HG03039 (cell line): ENCODE measurements around the gene NACC2.
"Not testable (repeated sequence)": the region's sequence is repeated elsewhere in the genome, so short reads cannot be mapped to it uniquely, and the experiment has no call there.

ENCODE experiments used
- ATAC-seq: cut with Tn5 transposase; IDR thresholded peaks from one replicate; pipeline ENCODE4 v1.9.1; 2021; ENCODE audit warnings: mild to moderate bottlenecking, moderate library complexity; ENCODE audit not compliant: unreplicated experiment

Gene NACC2

DNA sequence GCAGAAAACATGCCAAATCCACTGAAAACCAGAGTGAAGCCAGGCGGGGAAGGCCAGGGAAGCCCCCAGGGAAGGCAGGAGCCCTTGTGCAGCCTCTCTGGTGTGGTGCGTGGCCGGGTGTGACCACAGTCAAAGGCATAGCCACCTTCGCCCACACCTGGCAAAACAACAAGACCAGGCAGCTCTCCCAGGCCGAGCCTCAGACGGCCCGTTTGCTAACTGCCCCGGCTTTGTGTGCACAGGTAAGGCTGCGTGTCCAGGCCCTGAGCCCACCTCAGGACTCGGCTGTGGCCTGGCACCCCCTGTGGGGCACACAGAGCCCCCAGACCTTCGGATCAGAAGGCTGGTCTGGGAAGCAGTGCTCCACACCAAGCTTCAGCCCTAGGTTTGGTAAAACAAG, 17.5 kb upstream of the NACC2 start:
- no peak for ATAC-seq

DNA sequence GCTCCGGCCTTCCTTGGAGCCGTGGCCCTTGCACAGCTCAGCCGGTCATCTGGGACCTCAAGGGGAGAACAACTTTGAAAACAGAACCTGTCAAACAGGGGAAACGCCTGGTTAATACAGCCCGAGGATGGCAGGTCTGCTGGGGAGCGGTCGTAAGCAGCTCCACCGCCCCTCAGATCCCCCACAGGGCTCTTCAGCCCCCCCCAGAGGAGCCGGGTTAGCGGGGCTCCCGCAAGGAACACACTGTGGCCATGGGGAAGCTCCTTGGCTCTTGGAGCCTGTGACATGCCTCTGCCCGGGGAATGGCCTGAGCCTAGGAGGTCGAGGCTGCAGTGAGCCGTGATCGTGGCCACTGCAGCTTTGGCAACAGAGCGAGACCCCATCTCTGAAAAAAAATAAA, 16.8 kb upstream of the NACC2 start:
- ATAC-seq = no peak

DNA sequence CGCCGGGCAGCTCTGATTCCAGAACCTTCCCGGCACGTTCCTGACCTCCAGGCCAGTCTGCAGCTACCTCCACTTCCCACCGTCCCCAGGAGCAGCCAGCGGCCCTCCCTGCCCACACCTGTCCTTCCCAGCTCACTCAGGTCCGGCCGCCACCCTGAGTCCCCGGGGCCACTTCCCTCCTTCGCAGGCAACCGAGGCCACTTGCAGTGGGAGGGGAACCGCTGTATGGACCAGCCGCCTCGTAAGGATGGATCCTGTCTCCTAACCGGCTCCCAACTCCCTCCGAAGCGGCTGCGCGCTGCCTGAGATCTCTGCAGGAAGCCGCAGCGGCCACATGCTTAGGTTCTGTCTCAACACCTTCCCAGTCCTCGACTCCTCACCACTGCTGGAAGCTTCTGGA, 16.1 kb upstream of the NACC2 start:
- ATAC-seq = no peak

DNA sequence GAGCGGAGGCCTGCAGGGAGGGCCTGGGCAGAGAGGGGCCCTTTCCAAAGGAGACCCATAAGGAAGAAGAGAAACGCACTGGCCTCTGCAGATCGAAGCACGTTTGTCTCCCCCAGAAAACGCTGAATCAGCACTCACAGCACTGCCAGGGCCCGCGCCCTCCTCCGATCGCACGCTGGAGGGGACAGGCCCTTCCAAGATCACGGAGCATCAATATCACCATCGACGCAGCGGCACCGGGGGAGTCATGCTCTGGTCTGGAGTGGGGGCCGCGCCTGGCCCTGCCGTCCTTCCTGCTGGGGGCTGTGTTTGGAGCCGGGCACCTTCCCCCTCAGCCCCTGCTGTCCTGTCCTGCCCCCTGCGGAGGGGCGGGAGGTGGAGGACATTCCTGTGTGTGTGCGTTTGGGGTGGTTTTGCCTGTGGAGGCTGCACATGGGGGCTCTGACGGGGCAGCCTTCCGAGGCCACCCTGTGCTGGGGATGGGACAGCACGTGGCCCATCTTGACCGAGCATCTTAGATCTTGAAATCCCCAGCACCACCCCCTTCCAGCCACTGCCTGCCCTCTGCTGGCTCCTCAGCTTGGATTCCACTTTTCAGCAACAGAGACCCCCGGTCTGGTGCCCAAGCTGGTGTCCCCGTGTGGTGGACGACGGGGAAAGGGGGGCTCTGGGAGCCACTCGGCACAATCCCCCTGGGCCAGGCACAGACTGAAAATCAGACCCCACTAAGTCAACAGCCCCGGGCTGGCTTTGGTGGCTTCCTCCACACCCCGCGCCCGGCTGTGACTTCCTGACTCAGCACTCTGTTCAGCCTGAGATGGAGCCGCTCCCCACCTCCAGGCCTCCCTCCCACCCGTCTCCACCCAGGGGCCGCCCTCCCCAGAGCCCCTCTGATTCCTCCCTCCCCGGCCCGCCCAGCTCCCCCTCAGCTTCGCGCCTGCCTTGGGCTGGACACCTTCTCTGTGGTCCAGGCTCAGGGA, 15.3 kb upstream of the NACC2 start:
- ATAC-seq = no peak

DNA sequence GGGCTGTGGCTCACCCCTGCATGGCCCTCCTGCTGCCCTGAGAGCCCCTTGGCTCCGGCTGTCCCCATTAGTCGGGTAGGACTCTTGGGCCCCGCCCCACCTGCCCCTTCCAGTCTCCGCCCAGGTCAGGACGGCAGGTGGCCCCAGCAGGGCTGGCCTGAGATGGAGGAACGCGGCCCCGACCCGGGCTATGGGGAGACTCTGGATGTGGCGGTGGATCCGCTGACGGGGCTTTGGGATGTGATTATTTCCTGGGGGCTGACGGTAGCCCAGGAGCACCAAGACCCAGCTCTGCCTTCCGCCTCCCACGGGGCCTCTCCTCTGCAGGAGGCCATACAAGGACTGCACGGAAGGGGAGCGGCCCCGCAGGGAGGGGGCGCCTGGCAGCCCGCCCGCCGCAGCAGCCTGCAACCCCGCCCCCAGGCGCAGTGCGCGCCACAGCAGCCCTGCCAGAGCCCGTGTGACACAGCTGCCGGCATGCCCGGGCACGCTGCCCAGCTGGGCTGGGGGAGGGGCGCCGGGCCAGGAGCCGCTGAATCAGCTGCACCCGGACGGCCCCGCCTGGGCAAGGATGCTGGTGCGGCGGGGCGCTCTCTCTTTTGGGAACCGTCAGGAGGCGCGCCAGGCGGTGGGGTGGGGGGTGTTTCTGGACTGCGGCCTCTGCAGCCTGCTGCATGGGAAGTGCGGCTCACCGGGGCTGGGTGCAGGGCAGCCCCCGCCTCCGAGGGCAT, 14.4 kb upstream of the NACC2 start:
- peak; percentile 65 for ATAC-seq

DNA sequence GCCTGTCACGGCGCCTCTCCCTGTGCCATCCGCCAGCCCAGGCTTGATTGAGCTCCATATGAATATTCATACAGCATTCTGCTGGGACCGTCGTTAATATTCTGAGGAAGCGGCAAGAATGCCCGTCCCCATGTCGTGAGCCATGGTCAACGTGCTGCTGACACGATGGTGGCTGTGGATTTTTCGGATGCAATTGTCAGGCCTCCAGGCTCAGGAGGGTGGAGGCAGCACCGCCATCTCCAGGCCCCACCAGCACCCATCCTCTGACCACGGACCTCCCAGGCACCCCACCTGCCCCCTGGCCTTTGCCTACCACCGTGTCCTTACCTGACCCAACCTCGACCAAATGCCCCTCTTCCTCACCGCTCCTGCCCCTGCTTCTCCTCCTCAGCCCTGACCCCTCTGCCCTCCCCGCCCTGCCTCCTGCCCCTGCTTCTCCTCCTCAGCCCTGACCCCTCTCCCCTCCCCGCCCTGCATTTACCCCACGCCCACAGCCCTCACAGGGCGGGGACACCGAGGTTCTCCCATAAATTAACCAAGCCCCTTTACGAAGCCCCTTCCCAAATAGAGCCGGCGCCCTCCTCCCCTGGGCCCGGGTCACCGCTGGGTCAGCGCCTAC, 13.7 kb upstream of the NACC2 start:
- no peak for ATAC-seq

DNA sequence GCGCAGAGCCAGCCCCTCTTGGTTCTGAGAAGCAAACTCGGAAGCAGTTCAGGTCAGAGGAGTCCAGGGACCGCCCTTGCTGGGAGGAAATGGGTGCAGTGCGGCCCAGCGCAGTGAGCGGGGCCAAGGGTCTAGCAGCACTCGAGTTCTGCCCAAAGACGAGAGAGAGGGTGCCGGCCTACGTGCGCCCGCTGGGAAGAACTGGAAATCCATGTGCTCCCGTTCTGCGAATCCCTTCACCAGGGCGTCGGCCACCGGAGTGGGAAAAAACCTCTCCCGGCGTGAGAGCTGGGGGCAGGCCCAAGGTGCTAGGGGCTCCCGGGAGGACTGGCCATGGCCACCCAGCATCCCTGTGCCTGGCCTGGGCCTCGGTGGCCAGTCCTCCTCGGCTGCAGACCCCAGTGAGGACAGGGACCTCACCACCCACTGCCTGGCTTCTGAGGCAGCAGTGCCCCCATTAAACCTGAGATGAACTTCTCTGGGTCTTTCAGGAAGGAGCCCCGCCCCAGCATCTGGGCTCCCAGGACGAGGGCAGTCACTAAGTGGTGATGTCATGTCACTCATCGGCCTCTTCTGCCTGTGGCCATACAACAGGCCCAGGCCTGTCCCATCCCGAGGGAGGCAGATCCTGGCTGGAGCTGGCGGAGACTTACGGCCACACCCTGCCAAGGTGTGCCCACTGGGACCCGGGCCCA, 13.0 kb upstream of the NACC2 start:
- no peak for ATAC-seq

DNA sequence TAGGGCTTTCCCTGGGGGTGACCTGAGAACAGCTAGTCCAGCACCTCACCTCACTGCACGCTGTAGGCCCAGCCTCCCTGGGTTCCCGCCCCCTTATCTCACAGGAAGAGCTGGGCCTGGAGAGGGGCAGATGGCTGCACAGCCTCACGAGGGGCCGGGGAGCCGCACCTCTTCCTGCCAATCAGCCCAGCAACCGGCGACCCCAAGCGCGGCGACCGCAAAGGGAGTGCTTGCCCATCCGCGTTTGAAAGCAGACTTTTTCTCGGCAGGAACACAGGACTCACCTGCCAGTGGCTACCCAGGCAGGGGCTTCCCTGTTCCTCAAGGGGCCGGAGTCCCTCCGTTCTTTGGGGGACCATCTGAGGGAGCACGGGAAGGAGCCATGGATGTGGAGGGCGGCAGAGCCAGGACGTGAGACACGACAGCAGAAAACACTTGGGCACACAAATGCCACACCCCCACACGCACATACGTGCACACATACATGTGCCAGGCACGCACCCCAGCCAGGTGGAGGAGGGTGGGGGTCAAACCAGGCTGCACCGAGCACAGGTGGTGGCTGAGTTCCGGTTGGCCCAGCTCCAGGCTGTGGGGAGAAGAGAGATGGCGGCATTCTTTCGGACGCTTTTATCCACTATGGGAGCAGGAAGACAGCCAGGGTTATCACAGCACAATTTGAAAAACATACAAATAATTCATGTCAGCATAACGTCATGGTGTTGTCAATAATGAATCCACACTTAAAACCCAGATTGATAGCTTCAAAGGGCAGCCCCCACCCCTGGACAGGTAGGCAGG, 12.3 kb upstream of the NACC2 start:
- ATAC-seq = no peak

DNA sequence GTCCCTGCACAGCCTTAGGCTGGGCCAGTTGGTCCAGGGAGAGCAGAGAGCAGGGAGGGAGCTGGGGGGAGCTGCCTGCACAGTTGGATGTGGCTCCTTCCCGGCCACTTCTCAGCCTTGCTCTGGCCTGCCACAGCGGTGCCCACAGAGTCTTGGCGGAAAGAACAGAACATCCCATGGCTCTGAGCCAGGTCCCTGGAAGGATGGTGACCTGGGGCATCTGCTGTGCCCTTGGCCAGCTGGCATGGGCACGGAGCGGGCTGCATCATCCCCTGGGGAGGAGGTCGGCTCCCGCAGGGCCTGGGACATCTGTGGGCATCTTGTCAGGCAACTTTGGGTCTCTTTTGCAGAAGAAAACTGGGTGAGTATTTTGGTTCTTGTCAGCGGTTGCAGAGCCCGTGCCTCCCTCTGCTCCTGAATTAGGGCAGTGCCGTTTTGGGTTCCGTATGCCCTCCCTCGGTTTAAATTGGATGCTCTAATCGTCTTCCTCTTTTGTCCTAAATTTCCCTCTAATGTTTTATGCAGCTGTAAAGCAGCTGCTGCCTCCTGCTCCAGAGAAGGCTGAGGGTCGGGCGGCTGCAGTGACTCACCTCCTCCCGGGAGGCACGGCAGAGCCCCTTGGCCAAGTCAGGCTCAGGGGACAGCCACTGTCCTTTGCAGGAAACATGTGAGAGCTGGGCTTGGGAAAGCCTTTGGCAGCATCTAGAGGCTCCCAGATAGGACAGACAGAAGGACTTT, 10.5 kb upstream of the NACC2 start:
- no peak for ATAC-seq

DNA sequence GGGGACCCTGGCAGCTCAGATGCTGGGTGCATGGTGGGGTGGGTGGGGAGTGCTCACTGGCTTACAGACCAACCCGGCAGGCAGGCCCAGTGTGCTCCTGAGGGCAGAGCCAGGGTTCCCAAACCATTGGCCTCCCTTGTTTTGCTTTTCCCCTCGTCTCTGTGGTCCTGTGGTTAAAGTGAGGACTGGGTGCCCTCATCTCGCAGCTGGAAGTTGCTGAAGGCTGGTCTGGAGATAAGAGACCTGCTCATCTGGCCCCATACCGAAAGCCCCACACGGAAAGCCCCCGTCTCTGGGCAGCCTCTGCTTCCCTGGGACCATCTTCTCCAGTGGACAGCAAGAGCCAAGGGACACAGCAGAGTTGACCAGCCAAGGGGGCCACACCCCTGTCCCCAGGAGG, 9.8 kb upstream of the NACC2 start:
- ATAC-seq = no peak

DNA sequence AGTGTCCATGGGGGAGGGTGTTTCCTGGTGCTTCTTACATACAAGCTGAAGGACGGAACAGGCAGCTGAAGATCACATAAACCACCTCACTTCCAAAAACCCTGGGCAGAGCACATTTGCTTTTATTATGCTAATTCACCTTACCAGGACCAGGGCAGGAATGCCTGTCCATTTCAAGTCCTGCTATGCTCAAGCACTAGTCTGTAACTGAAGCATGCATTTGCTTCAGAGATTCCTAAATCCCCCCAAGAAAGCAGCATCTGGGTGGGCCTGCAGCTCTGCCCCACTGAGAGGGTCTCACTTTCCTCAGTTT, 9.4 kb upstream of the NACC2 start:
- no peak for ATAC-seq

DNA sequence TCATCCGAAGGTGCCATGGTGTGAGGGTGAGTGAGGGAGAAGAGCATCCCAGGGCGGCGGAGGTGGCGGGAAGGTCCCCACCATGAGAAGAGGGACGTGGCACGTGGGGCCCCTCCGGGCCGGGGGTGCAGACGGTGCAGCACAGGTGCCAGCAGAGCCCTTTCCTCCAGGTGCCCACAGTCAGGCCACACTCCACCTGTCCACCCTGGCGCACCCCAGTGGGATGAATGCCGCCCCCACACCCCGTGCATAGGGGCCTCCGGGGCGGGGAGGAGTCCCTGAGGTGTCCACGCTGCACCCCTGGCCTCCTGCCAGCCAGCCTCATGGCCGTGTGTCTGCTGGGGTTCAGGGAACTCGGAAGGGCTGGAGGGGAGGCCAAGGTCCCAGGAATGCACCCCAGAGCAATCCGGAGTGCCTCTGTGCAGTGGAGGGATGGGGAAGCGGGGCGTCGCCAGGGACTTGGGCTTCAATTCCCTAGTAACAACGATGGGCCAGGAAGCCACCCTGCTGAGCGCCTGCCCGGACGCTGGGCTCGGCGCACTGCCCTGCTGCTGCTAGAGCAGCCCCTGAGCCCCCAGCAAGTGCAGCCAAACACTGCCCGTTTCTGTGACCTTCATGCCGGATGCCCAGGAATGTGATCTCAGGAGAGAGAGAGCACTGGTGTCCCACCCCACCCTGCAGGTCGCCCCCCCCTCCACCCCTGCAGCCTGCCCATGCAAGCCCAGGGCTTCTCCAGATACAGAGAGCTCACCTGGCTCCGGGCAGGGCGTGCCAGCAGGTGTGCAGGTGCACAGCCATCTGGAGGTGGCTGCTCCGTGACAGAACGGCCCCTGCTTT, 8.8 kb upstream of the NACC2 start:
- ATAC-seq = no peak

DNA sequence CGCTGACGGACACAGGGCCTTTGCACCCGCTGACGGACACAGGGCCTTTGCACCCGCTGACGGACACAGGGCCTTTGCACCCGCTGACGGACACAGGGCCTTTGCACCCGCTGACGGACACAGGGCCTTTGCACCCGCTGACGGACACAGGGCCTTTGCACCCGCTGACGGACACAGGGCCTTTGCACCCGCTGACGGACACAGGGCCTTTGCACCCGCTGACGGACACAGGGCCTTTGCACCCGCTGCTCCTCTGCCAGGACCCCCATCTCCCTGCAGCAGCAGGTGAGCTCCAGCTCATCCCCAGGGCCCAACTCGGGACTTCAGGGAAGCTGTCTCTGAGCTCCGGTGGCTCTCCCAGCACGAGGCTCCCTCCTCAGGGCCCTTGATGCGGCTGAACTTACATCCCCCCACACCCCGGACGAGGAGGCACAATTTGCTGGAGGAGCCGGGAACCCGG, 6.6 kb upstream of the NACC2 start:
- not testable (repeated sequence) for ATAC-seq

DNA sequence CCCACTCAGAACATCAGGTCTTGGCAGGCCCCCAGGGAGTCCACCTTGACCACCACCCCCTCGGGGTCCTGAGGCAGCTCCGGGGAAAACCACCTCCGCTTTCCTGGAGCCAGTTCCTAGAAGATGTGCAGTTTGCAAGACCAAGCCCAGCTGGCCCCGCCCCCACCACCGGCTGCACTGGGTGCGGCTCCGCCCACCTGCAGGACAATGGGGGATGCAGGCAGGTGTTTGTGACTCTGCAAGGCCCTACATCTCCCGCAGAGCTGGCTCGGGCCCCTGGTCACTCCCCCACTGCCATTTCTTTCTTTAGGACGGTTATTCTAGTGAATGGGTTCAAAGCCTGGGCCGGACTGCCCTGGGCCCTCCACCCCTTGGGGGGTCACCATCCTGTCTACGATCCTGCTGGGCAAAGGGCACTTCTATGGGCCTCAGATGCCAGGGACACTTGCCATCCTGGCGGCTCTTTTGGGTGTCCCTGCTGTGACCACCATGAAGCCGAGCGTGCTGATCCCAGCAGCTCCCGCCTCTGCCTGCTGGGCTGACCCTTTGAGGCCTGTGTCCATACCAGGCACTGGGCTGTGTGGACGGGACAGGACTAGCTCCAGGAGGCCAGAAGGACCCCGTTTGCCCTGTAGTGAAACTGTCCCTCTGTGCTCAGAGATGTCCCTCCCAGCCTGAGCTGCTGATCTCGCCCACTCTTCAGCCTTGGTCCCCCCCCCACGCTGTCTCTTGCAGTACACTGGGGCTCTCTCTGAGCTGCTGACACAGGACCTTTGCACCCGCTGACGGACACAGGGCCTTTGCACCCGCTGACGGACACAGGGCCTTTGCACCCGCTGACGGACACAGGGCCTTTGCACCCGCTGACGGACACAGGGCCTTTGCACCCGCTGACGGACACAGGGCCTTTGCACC, 5.9 kb upstream of the NACC2 start:
- no peak for ATAC-seq

DNA sequence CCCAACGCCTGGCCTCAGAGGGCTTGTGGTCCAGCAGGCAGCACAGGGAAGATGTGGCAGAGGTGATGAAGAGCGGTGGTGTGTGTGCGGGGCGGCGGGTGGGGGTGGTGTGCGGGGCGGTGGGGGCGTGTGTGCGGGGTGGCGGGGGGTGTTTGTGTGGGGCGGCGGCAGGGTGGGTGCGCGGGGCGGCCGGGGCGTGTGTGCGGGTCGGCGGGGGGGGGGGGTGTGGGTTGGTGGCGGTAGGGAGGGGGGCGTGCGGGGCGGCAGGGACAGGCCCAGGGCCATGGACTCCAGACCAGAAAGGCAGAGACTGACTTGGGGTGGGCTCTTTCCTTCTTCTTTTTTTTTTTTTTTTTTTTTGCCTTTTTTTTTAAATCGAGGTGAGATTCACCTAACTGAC, 4.5 kb upstream of the NACC2 start:
- ATAC-seq = no peak

DNA sequence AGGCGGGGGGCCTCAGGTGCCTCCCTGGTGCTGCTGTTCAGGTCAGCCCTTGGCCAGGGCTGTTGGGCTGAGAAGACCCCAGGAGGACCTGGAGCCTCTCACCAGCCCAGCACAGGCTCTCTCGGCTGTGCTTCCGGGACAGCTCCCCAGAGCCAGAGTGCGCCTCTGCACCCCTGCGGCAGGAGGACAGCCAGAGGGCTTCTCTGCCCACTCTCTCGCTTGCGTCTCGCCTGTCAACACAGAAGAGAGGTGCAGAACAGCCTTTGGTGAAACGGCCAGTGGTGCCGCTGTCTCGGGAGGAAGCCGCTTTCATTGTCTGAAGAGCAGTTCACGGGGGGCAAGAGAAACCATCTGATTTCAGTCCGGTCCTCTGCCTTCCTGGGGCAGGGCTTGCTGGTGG, 3.8 kb upstream of the NACC2 start:
- no peak for ATAC-seq

DNA sequence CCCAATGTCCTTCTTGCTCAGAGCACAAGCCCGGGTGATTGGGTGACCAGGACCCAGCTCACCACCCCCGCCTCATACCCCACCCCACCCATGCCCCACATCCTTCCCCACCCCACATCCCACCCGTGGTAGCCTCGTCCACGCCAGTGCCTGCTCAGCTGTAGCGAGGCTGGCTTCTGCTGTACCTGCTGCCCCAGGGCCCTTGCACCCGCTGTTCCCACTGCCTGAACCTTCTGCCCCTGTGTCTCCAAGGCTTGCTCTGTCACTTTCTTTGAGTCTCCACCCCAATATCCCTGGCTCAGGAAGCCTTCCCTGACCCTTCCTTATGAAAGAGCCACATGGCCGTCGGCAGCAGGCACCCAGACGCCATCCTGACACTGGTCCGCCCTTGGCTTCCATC, 3.1 kb upstream of the NACC2 start:
- ATAC-seq = no peak

DNA sequence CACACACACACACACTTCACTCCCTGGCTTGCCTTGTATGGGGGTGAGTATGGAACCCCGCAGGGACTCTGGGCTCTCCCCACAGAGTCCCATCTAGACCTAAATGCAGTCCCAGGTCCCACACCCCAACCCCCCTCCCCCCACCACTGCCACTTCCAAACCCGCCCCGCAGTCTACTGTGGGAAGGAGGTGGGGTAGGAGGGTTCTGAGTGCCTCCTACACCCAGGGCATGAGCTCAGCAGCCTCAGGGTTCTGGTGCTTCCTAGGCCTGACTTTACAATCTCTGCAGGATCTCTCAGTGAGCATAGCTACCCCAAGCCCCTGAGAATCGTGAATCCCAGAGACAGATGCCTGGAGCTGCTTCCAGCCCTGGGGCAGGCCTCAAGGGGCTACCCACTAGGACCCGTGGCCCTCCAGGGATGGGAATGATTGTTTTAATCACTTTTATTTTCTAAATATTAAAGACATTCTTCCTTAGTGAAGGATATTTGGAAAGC, 1.5 kb upstream of the NACC2 start:
- no peak for ATAC-seq
